ENCODE results near the gene RHBDL3. TPM values are rescaled to one million over a fixed set of nuclear protein-coding genes. Genes with fewer than 3 reads are reported as not detected.
"Not testable (repeated sequence)": the region's sequence is repeated elsewhere in the genome, so short reads cannot be mapped to it uniquely, and the experiment has no call there.

RHBDL3 gene
- total RNA-seq, 2 experiments from 2014 or later = 0.29 to 0.54 TPM

- ATAC-seq = no peak
- no peaks in the 10 kb centered on the region for H3K27me3 Mint-ChIP-seq
- peak overlapping the region; percentile 99 for H3K4me3 Mint-ChIP-seq
- CTCF ChIA-PET = interaction anchor here (1.8 kb wide), 1 partner anchor 95 kb away, joined by 5 read pairs; the partner anchor contains the start of gene PSMD11
- DNase-seq = peak; percentile 48
- no peaks in the 10 kb centered on the region for H3K9me3 Mint-ChIP-seq (ENCODE audit: low read depth)
- H3K36me3 Mint-ChIP-seq = peaks cover 39% of the 10 kb centered on the region
- peaks cover 29% of the 10 kb centered on the region for H3K4me1 Mint-ChIP-seq
- H3K27ac Mint-ChIP-seq = peak overlapping the region; percentile 100
Measured at GRCh38 chr17:32349503-32349853, 83.8 kb downstream of the RHBDL3 start.

GRCh38 chr17:32349854-32350665 is 84.4 kb downstream of the RHBDL3 start, which contains the start of gene ZNF207:
TSS of gene ZNF207 (plus strand) at chr17:32350157. CDS start at chr17:32350286, 129 bp downstream.
- H3K4me1 Mint-ChIP-seq = peaks cover 35% of the 10 kb centered on the region
- peak; percentile 97 for DNase-seq
- H3K27me3 Mint-ChIP-seq = no peaks in the 10 kb centered on the region
- H3K27ac Mint-ChIP-seq = peak within 1 kb of the TSS; percentile 100
- H3K36me3 Mint-ChIP-seq = peaks cover 44% of the 10 kb centered on the region
- peak; percentile 95 for ATAC-seq
- H3K4me3 Mint-ChIP-seq = peak within 1 kb of the TSS; percentile 99
- CTCF ChIA-PET = interaction anchor here (0.7 to 1.8 kb wide), 10 partner anchors 12 to 343 kb away, joined by 3 to 14 read pairs (median 4); partner anchors contain the start of genes LRRC37B and PSMD11
- H3K9me3 Mint-ChIP-seq (ENCODE audit: low read depth) = no peaks in the 10 kb centered on the region

GRCh38 chr17:32350666-32351418 is 85.2 kb downstream of the RHBDL3 start:
- H3K27me3 Mint-ChIP-seq = no peaks in the 10 kb centered on the region
- CTCF ChIA-PET = interaction anchor here (0.7 to 1.7 kb wide), 12 partner anchors 10 to 343 kb away, joined by 3 to 14 read pairs (median 4); partner anchors contain the start of gene LRRC37B

GRCh38 chr17:32352734-32353133 is 87.1 kb downstream of the RHBDL3 start:
- Mint-ChIP-seq H3K4me3 (peak overlapping the region; percentile 99), H3K36me3 (peaks cover 61% of the 10 kb centered on the region), H3K27ac (peak overlapping the region; percentile 15), H3K4me1 (peaks cover 53% of the 10 kb centered on the region)
- ATAC-seq; DNase-seq; H3K9me3 Mint-ChIP-seq (ENCODE audit: low read depth); H3K27me3 Mint-ChIP-seq: not testable (repeated sequence)
- CTCF ChIA-PET = interaction anchor here (1.4 kb wide), 1 partner anchor 18 kb away, joined by 5 read pairs; no protein-coding TSS in a partner anchor

More at GRCh38 chr17:32350666-32351418, 85.2 kb downstream of the RHBDL3 start:
- peak; percentile 54 for ATAC-seq
- Mint-ChIP-seq H3K9me3 (ENCODE audit: low read depth) (no peaks in the 10 kb centered on the region), H3K4me1 (peaks cover 43% of the 10 kb centered on the region), H3K27ac (peak overlapping the region; percentile 100), H3K4me3 (peak overlapping the region; percentile 99), H3K36me3 (peaks cover 52% of the 10 kb centered on the region)
- DNase-seq = peak; percentile 70

- ATAC-seq (no peak), DNase-seq (no peak)
- Mint-ChIP-seq H3K27ac (peak overlapping the region; percentile 47), H3K9me3 (ENCODE audit: low read depth) (no peaks in the 10 kb centered on the region), H3K4me1 (peaks cover 55% of the 10 kb centered on the region), H3K4me3 (peak overlapping the region; percentile 29), H3K27me3 (no peaks in the 10 kb centered on the region), H3K36me3 (peaks cover 65% of the 10 kb centered on the region)
- CTCF ChIA-PET = no interaction called here
Measured at GRCh38 chr17:32355649-32356377, 90.2 kb downstream of the RHBDL3 start.

- Mint-ChIP-seq H3K27me3 (no peaks in the 10 kb centered on the region), H3K27ac (no peak overlapping the region)
- CTCF ChIA-PET = no interaction called here
Measured at GRCh38 chr17:32356378-32356743, 90.7 kb downstream of the RHBDL3 start.

GRCh38 chr17:32356750-32357149 is 91.1 kb downstream of the RHBDL3 start:
- H3K27ac Mint-ChIP-seq = no peak overlapping the region
- peaks cover 58% of the 10 kb centered on the region for H3K4me1 Mint-ChIP-seq
- H3K36me3 Mint-ChIP-seq = peaks cover 67% of the 10 kb centered on the region
- no peak overlapping the region for H3K4me3 Mint-ChIP-seq
- H3K9me3 Mint-ChIP-seq (ENCODE audit: low read depth) = no peaks in the 10 kb centered on the region
- DNase-seq (no peak), ATAC-seq (no peak)
- CTCF ChIA-PET = no interaction called here
- H3K27me3 Mint-ChIP-seq = no peaks in the 10 kb centered on the region

More at GRCh38 chr17:32356378-32356743, 90.7 kb downstream of the RHBDL3 start:
- H3K4me3 Mint-ChIP-seq = no peak overlapping the region
- no peaks in the 10 kb centered on the region for H3K9me3 Mint-ChIP-seq (ENCODE audit: low read depth)
- peaks cover 58% of the 10 kb centered on the region for H3K4me1 Mint-ChIP-seq
- no peak for ATAC-seq
- no peak for DNase-seq
- peaks cover 69% of the 10 kb centered on the region for H3K36me3 Mint-ChIP-seq

- peaks cover 57% of the 10 kb centered on the region for H3K4me1 Mint-ChIP-seq
- DNase-seq (no peak), ATAC-seq (no peak)
- no peak overlapping the region for H3K4me3 Mint-ChIP-seq
- CTCF ChIA-PET = no interaction called here
- peaks cover 68% of the 10 kb centered on the region for H3K36me3 Mint-ChIP-seq
- no peaks in the 10 kb centered on the region for H3K9me3 Mint-ChIP-seq (ENCODE audit: low read depth)
- H3K27me3 Mint-ChIP-seq = no peaks in the 10 kb centered on the region
- no peak overlapping the region for H3K27ac Mint-ChIP-seq
Measured at GRCh38 chr17:32357615-32358014, 92.0 kb downstream of the RHBDL3 start.

- peaks cover 70% of the 10 kb centered on the region for H3K36me3 Mint-ChIP-seq
- H3K27ac Mint-ChIP-seq = no peak overlapping the region
- CTCF ChIA-PET = no interaction called here
- no peak for ATAC-seq
- H3K27me3 Mint-ChIP-seq = no peaks in the 10 kb centered on the region
- no peak for DNase-seq
- no peak overlapping the region for H3K4me3 Mint-ChIP-seq
- H3K9me3 Mint-ChIP-seq (ENCODE audit: low read depth) = no peaks in the 10 kb centered on the region
- peaks cover 37% of the 10 kb centered on the region for H3K4me1 Mint-ChIP-seq
Measured at GRCh38 chr17:32361270-32361669, 95.6 kb downstream of the RHBDL3 start.

GRCh38 chr17:32370426-32370825 is 104.8 kb downstream of the RHBDL3 start:
- Mint-ChIP-seq H3K27ac (no peak overlapping the region), H3K9me3 (ENCODE audit: low read depth) (no peaks in the 10 kb centered on the region), H3K4me3 (no peak overlapping the region), H3K27me3 (no peaks in the 10 kb centered on the region), H3K36me3 (peaks cover 73% of the 10 kb centered on the region), H3K4me1 (peaks cover 21% of the 10 kb centered on the region)
- ATAC-seq (no peak), DNase-seq (no peak)
- CTCF ChIA-PET = interaction anchor here (0.8 to 1.7 kb wide), 2 partner anchors 19 to 117 kb away, joined by 4 to 5 read pairs; no protein-coding TSS in a partner anchor
